OCI-LY7 (cell line): ENCODE data around the gene PHACTR3. TPM values are rescaled to one million over a fixed set of nuclear protein-coding genes. Genes with fewer than 3 reads are reported as not detected.

ENCODE experiments used
- BruUV-seq: library from RNA; stranded (reverse); fragments of 400-500 nt; replicated peaks from 2 replicates; lab custom pipeline; 2021; lab: Mats Ljungman, UMichigan
- CTCF ChIA-PET: fragments of 300-600 bp; sonication (Branson Sonifier 250); formaldehyde crosslinking; loops from one replicate; lab custom pipeline; 2022; ENCODE audit warnings: antibody characterized with exemption; ENCODE audit not compliant: unreplicated experiment; lab: Charles Lee
- POLR2A ChIA-PET: fragments of 300-600 bp; sonication (Branson Sonifier 250); formaldehyde crosslinking; loops from one replicate; lab custom pipeline; 2022; ENCODE audit warnings: antibody characterized with exemption; lab: Charles Lee
- DNase-seq: peaks from one replicate; pipeline ENCODE4 v3.0.0-alpha.2; 2015; ENCODE audit warnings: low spot score
- H2AFZ ChIP-seq: fragments of 200-600 bp; sonication (generic), shearing (Covaris generic); 2 replicates; pipeline ENCODE4 v1.6.1; 2014; ENCODE audit warnings: mild to moderate bottlenecking, antibody characterized with exemption, low read length, moderate library complexity
- H3K27ac ChIP-seq: fragments of 200-600 bp; sonication (generic); 2 replicates; pipeline ENCODE4 v1.5.1; 2014; ENCODE audit warnings: mixed run types, low read depth, mild to moderate bottlenecking, moderate library complexity, low read length, inconsistent platforms; ENCODE audit not compliant: poor library complexity, severe bottlenecking
- H3K36me3 ChIP-seq: fragments of 200-600 bp; sonication (generic); 2 replicates; pipeline ENCODE4 v1.6.1; 2014; ENCODE audit warnings: mild to moderate bottlenecking, antibody characterized with exemption, low read length, moderate library complexity, mixed read lengths; ENCODE audit not compliant: insufficient read depth
- H3K4me1 ChIP-seq: fragments of 200-600 bp; sonication (generic); 2 replicates; pipeline ENCODE4 v1.5.1; 2014; ENCODE audit warnings: mild to moderate bottlenecking, low read length; ENCODE audit not compliant: insufficient read depth, poor library complexity, severe bottlenecking
- H3K4me2 ChIP-seq: fragments of 200-600 bp; sonication (generic); 2 replicates; pipeline ENCODE4 v1.6.1; 2014; ENCODE audit warnings: mild to moderate bottlenecking, low read length
- H3K4me3 ChIP-seq: fragments of 200-600 bp; sonication (generic); 2 replicates; pipeline ENCODE4 v1.5.1; 2014; ENCODE audit warnings: mild to moderate bottlenecking, low read depth, low read length; ENCODE audit not compliant: poor library complexity, severe bottlenecking
- H3K79me2 ChIP-seq: fragments of 200-600 bp; sonication (generic); 2 replicates; pipeline ENCODE4 v1.6.1; 2016; ENCODE audit warnings: low read depth, mild to moderate bottlenecking, low read length, moderate library complexity, mixed read lengths; ENCODE audit not compliant: insufficient read depth
- H3K9me2 ChIP-seq: fragments of 200-600 bp; sonication (generic); 2 replicates; pipeline ENCODE4 v1.6.1; 2016; ENCODE audit warnings: mild to moderate bottlenecking, low read length, mixed read lengths; ENCODE audit not compliant: insufficient read depth
- H3K9me3 ChIP-seq: fragments of 200-600 bp; sonication (generic); 2 replicates; pipeline ENCODE4 v1.6.1; 2014; ENCODE audit warnings: mild to moderate bottlenecking, mixed run types, low read length, mixed read lengths
- H4K20me1 ChIP-seq: fragments of 200-600 bp; sonication (generic); 2 replicates; pipeline ENCODE4 v1.6.1; 2014; ENCODE audit warnings: mild to moderate bottlenecking, antibody characterized with exemption, low read length, moderate library complexity, mixed read lengths; ENCODE audit not compliant: insufficient read depth
- CTCF ChIP-seq: fragments of 200-600 bp; sonication (generic); conservative IDR thresholded peaks from 2 replicates; pipeline ENCODE4 v1.5.1; 2014; ENCODE audit warnings: mild to moderate bottlenecking, antibody characterized with exemption, low read length, moderate library complexity, mixed read lengths
- EZH2phosphoT487 ChIP-seq: fragments of 200-600 bp; sonication (generic); IDR thresholded peaks from 2 replicates; pipeline ENCODE4 v1.6.1; 2018; ENCODE audit warnings: low read depth, borderline replicate concordance, mild to moderate bottlenecking, mixed run types, antibody characterized with exemption, low read length, moderate library complexity, mixed read lengths
- intact Hi-C: fragments of 100-400 bp; cut with micrococcal nuclease; formaldehyde crosslinking; loops from one replicate; pipeline ENCODE4 v1.10.0; 2022; ENCODE audit not compliant: unreplicated experiment
- total RNA-seq, 2 experiments: library from RNA; depleted of rRNA in 1 of 2; stranded (reverse); fragments of >200 nt in 1 of 2; shearing (Covaris generic) in 1 of 2; gene quantifications; 2 replicates each; pipeline ENCODE4 v1.2.3, GENCODE V29; 2014 to 2022

PHACTR3 gene
- total RNA-seq, 2 experiments from 2014 or later = 0.32 TPM; not detected in 1

- TF ChIP-seq CTCF (no peak), EZH2phosphoT487 (no peak)
- no peaks in the 10 kb centered on the region for H3K9me3 ChIP-seq
- H3K36me3 ChIP-seq = no peaks in the 10 kb centered on the region
- no peaks in the 10 kb centered on the region for H3K4me1 ChIP-seq
- no peak overlapping the region for H3K4me3 ChIP-seq
- POLR2A ChIA-PET = no interaction called here
- intact Hi-C loops = no loop called here
- no peak overlapping the region for H2AFZ ChIP-seq
- CTCF ChIA-PET = no interaction called here
- H4K20me1 ChIP-seq = no peaks in the 10 kb centered on the region
- DNase-seq = no peak
- H3K27ac ChIP-seq = no peak overlapping the region
- H3K9me2 ChIP-seq = no peaks in the 10 kb centered on the region
- H3K79me2 ChIP-seq = no peaks in the 10 kb centered on the region
- BruUV-seq = no TSS peak
- no peak overlapping the region for H3K4me2 ChIP-seq
These were observed 28.7 kb upstream of the PHACTR3 start for GRCh38 chr20:59575653-59576052.

GRCh38 chr20:59576216-59576953 is 28.0 kb upstream of the PHACTR3 start:
- Histone ChIP-seq H3K9me2 (no peaks in the 10 kb centered on the region), H3K9me3 (no peaks in the 10 kb centered on the region), H3K27ac (no peak overlapping the region), H3K79me2 (no peaks in the 10 kb centered on the region), H2AFZ (no peak overlapping the region), H3K4me1 (no peaks in the 10 kb centered on the region), H3K4me2 (no peak overlapping the region), H3K36me3 (no peaks in the 10 kb centered on the region), H4K20me1 (no peaks in the 10 kb centered on the region), H3K4me3 (no peak overlapping the region)
- ChIA-PET POLR2A (no interaction called here), CTCF (no interaction called here)
- no peak for DNase-seq
- TF ChIP-seq EZH2phosphoT487 (no peak), CTCF (no peak)
- intact Hi-C loops = no loop called here
- BruUV-seq = no TSS peak

DNA sequence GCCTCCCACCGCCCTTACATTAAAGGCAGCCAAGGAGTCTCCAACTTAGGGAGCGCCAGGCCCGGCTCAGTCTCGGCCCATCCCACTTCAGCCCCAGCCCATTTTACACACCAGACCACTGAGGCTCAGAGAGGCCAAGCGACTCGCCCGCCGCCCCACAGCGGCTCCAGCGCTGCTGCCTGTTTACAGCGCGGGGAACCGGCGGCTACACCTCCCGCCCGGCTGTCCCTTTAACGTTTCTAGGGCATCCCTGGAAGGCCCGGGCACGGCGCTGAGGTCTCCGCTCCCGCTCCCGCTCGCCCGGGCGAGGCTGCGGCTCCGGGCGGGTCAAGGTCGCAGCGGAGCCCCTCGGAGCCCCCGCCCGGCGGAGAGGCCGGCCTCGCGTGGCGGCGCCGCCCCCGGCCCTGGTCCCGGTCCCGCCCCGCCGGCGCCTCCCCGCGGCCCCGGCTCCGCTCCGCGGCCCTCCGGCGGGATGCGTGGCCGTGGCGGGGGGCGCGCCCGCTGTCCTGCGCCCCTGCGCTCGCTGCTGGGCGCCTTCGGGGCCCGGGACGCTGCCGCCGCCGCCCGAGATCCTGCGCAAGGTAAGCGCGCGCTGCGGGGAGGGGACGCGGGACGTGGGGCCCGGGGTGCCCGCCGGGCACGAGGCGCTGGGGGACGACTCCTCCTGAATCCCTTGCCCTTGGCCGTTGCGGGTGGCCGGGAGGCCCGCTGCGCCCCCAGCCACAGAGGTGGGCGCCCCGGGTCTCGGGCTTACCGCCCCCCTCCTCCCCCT is 27.1 kb upstream of the PHACTR3 start:
- Histone ChIP-seq H3K4me1 (no peaks in the 10 kb centered on the region), H3K4me2 (no peak overlapping the region), H3K9me3 (no peaks in the 10 kb centered on the region), H3K27ac (no peak overlapping the region), H4K20me1 (no peaks in the 10 kb centered on the region), H3K36me3 (no peaks in the 10 kb centered on the region), H3K9me2 (no peaks in the 10 kb centered on the region), H2AFZ (no peak overlapping the region), H3K4me3 (no peak overlapping the region), H3K79me2 (no peaks in the 10 kb centered on the region)
- intact Hi-C loops = no loop called here
- CTCF ChIA-PET = no interaction called here
- no TSS peak for BruUV-seq
- TF ChIP-seq CTCF = no peak
- TF ChIP-seq EZH2phosphoT487 = no peak
- POLR2A ChIA-PET = no interaction called here
- DNase-seq = no peak
